ENCODE data around the gene HHATL. TPM values are rescaled to one million over a fixed set of nuclear protein-coding genes. Genes with fewer than 3 reads are reported as not detected.

Gene HHATL
- total and polyA plus RNA-seq, 2 of the 8 experiments (the other 6 are each of a cell fraction or from before 2014, with no cell fraction given) = 0.18 TPM; not detected in 1

GRCh38 chr3:42659451-42660130 lies 43.0 kb downstream of the HHATL start:
- no peak overlapping the region for H4K5ac ChIP-seq (ENCODE audit: insufficient read length, low read depth, low read length)
- no peaks in the 10 kb centered on the region; a peak in 1 of 8 replicates for H3K36me3 ChIP-seq (ENCODE audit: control insufficient read depth in 2 of 4, insufficient read depth in 4 of 4, low read length in 3 of 4)
- H2BK5ac ChIP-seq (ENCODE audit: low read depth, low read length) = no peak overlapping the region; the same call in none of the 2 replicates
- H3K23me2 ChIP-seq (ENCODE audit: low read depth, low read length) = no peaks in the 10 kb centered on the region; the same call in 1 of the 2 replicates
- no peak overlapping the region for H3K4me3 ChIP-seq (ENCODE audit: extremely low read depth in 1 of 4, insufficient read depth in 2 of 4, low read depth in 3 of 4, low read length in 4 of 4)
- H2AFZ ChIP-seq (ENCODE audit: low read length) = no peak overlapping the region
- H2BK20ac ChIP-seq (ENCODE audit: low read length) = no peak overlapping the region
- H3K23ac ChIP-seq (ENCODE audit: insufficient read length) = no peak overlapping the region
- WGBS, 2 experiments (ENCODE audit: extremely low coverage in 1 of 2, insufficient coverage in 1 of 2, insufficient read length in 1 of 2, insufficient replicate concordance in 2 of 2, low coverage in 1 of 2, low lambda C conversion rate in 2 of 2, missing lambda C conversion rate in 1 of 2) = 94% methylated on average over 24 of the region's 25 CpGs; no CpG with 5 or more reads in 1 of the 2 experiments
- peaks cover 0 to 1% of the 10 kb centered on the region in 2 experiments for H4K20me1 ChIP-seq (replicated peaks in 1 of 2; ENCODE audit: control insufficient read depth in 1 of 2, insufficient read depth in 2 of 2, low read length in 2 of 2)
- peak overlapping the region; percentile 4; the same call in 1 of the 2 replicates for H4K8ac ChIP-seq (ENCODE audit: extremely low read depth, insufficient read depth, low read length)
- POLR2A ChIA-PET (ENCODE audit: partially characterized antibody) = interaction anchor here (1.1 to 1.4 kb wide), 4 partner anchors 8 to 11 kb away, joined by 4 to 7 read pairs (median 4); no protein-coding TSS in a partner anchor
- no peaks in the 10 kb centered on the region for H3K79me2 ChIP-seq (ENCODE audit: control insufficient read depth in 1 of 2, insufficient read depth in 2 of 2, low read length in 2 of 2)
- H4K91ac ChIP-seq (replicated peaks; ENCODE audit: insufficient read length, low read length) = peak overlapping the region; percentile 42
- no peaks in the 10 kb centered on the region for H3K9me3 ChIP-seq (ENCODE audit: insufficient read depth in 2 of 2, low read depth in 1 of 2, low read length in 1 of 2)
- H3K14ac ChIP-seq (ENCODE audit: insufficient read length) = no peak overlapping the region
- H3K4me1 ChIP-seq (replicated peaks in 1 of 4; ENCODE audit: control insufficient read depth in 3 of 4, insufficient read depth in 4 of 4, low read length in 3 of 4) = peaks cover 6 to 10% (median 7%) of the 10 kb centered on the region in 4 experiments
- no peaks in the 10 kb centered on the region for H3K27me3 ChIP-seq (replicated peaks in 1 of 4; ENCODE audit: control insufficient read depth in 3 of 4, extremely low read depth in 1 of 4, insufficient read depth in 3 of 4, low read length in 3 of 4)
- H2BK12ac ChIP-seq (ENCODE audit: low read depth, low read length) = no peak overlapping the region
- no peak overlapping the region for H3K27ac ChIP-seq (ENCODE audit: low read depth, low read length)
- FAIRE-seq = no peak
- H2BK15ac ChIP-seq (ENCODE audit: low read length) = no peak overlapping the region
- no peak overlapping the region for H3K9ac ChIP-seq (replicated peaks in 1 of 4; ENCODE audit: extremely low read depth in 1 of 4, low read depth in 3 of 4, low read length in 3 of 4)
- no peak overlapping the region for H3K56ac ChIP-seq (replicated peaks; ENCODE audit: insufficient read length, low read depth, low read length)
- peak overlapping the region; percentile 75; the same call in 1 of the 2 replicates for H2AK5ac ChIP-seq (ENCODE audit: low read depth, low read length)
- H3K4ac ChIP-seq (replicated peaks; ENCODE audit: insufficient read length, low read depth, low read length) = no peak overlapping the region
- H3K4me2 ChIP-seq (ENCODE audit: insufficient read depth in 1 of 2, low read depth in 2 of 2, low read length in 2 of 2) = no peak overlapping the region
- CTCF ChIA-PET (ENCODE audit: partially characterized antibody) = interaction anchor here (0.6 to 7.0 kb wide), 13 partner anchors 10 to 455 kb away, joined by 3 to 54 read pairs (median 7); partner anchors contain the start of gene HHATL
- H3K18ac ChIP-seq (ENCODE audit: extremely low read depth, low read length) = no peak overlapping the region
- H3K79me1 ChIP-seq (ENCODE audit: low read depth, low read length) = no peaks in the 10 kb centered on the region
- DNase-seq (ENCODE audit: low read depth in 1 of 2, low spot score in 2 of 2) = peak in 1 of 2 experiments; percentile 45
- H2BK120ac ChIP-seq (replicated peaks; ENCODE audit: low read depth, low read length) = no peak overlapping the region
- TF ChIP-seq KDM5A (IDR thresholded peaks at IDR 0.05; ENCODE audit: low read length) = no peak
- TF ChIP-seq EGR1 (IDR thresholded peaks at IDR 0.05; ENCODE audit: borderline replicate concordance, low read depth, low read length) = no peak
- no peak for TF ChIP-seq PHF8 (conservative IDR thresholded peaks at IDR 0.05; ENCODE audit: low read depth, low read length)
- no peak for TF ChIP-seq BRCA1 (IDR thresholded peaks at IDR 0.05; ENCODE audit: low read depth, low read length)
